Calu3 (cell line): ENCODE data around the gene VWA2. TPM values are rescaled to one million over a fixed set of nuclear protein-coding genes. Genes with fewer than 3 reads are reported as not detected.

ENCODE experiments used
- BruUV-seq: library from RNA; stranded (reverse); fragments of 400-500 nt; replicated peaks from 2 replicates; lab custom pipeline; 2021; lab: Mats Ljungman, UMichigan
- CTCF ChIA-PET: fragments of 300-600 bp; sonication (Branson Sonifier 250); formaldehyde crosslinking; loops from one replicate; lab custom pipeline; 2022; ENCODE audit warnings: antibody characterized with exemption; lab: Charles Lee
- DNase-seq: peaks from one replicate; pipeline ENCODE4 v3.0.0; 2022
- H3K27ac Mint-ChIP-seq: one replicate; pipeline ENCODE4 v1.8.0; 2022; ENCODE audit warnings: mixed read lengths; ENCODE audit not compliant: unreplicated experiment
- H3K27me3 Mint-ChIP-seq: one replicate; pipeline ENCODE4 v1.8.0; 2022; ENCODE audit warnings: mixed read lengths; ENCODE audit not compliant: unreplicated experiment
- H3K36me3 Mint-ChIP-seq: one replicate; pipeline ENCODE4 v1.8.0; 2022; ENCODE audit warnings: mild to moderate bottlenecking, moderate library complexity, mixed read lengths; ENCODE audit not compliant: insufficient read depth, unreplicated experiment
- H3K4me1 Mint-ChIP-seq: one replicate; pipeline ENCODE4 v1.8.0; 2022; ENCODE audit warnings: mild to moderate bottlenecking, low read depth, mixed read lengths; ENCODE audit not compliant: unreplicated experiment
- H3K4me3 Mint-ChIP-seq: one replicate; pipeline ENCODE4 v1.8.0; 2022; ENCODE audit warnings: mild to moderate bottlenecking, low read depth, moderate library complexity, mixed read lengths; ENCODE audit not compliant: unreplicated experiment
- H3K9me3 Mint-ChIP-seq: one replicate; pipeline ENCODE4 v1.8.0; 2022; ENCODE audit warnings: low read depth, mixed read lengths; ENCODE audit not compliant: unreplicated experiment
- intact Hi-C: fragments of 100-400 bp; cut with micrococcal nuclease; formaldehyde crosslinking; loops from one replicate; pipeline ENCODE4 v1.10.0; 2022; ENCODE audit not compliant: unreplicated experiment
- total RNA-seq: library from RNA; stranded (reverse); gene quantifications from 2 replicates; pipeline ENCODE4 v1.2.3, GENCODE V29; 2022
- TF ChIP-seq, protein P1 (sequence below): fragments of 200-600 bp; IDR thresholded peaks from one replicate; pipeline ENCODE4 v1.8.0; 2022; ENCODE audit warnings: antibody characterized with exemption; ENCODE audit not compliant: unreplicated experiment

The VWA2 gene
- total RNA-seq, 1 experiment from 2014 or later = 4.2 TPM

- Mint-ChIP-seq H3K27ac (no peak overlapping the region), H3K27me3 (no peaks in the 10 kb centered on the region), H3K4me3 (no peak overlapping the region), H3K4me1 (no peaks in the 10 kb centered on the region), H3K36me3 (no peaks in the 10 kb centered on the region), H3K9me3 (no peaks in the 10 kb centered on the region)
- TF ChIP-seq, protein P1, sequence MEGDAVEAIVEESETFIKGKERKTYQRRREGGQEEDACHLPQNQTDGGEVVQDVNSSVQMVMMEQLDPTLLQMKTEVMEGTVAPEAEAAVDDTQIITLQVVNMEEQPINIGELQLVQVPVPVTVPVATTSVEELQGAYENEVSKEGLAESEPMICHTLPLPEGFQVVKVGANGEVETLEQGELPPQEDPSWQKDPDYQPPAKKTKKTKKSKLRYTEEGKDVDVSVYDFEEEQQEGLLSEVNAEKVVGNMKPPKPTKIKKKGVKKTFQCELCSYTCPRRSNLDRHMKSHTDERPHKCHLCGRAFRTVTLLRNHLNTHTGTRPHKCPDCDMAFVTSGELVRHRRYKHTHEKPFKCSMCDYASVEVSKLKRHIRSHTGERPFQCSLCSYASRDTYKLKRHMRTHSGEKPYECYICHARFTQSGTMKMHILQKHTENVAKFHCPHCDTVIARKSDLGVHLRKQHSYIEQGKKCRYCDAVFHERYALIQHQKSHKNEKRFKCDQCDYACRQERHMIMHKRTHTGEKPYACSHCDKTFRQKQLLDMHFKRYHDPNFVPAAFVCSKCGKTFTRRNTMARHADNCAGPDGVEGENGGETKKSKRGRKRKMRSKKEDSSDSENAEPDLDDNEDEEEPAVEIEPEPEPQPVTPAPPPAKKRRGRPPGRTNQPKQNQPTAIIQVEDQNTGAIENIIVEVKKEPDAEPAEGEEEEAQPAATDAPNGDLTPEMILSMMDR = no peak
- intact Hi-C loops = loop anchor here (5.0 to 10.0 kb wide), 3 partner anchors 120 to 825 kb away; no protein-coding TSS in a partner anchor
- CTCF ChIA-PET = no interaction called here
- no peak for DNase-seq
- BruUV-seq = no TSS peak
Measured at GRCh38 chr10:114301951-114302710, 63.1 kb downstream of the VWA2 start.

DNA sequence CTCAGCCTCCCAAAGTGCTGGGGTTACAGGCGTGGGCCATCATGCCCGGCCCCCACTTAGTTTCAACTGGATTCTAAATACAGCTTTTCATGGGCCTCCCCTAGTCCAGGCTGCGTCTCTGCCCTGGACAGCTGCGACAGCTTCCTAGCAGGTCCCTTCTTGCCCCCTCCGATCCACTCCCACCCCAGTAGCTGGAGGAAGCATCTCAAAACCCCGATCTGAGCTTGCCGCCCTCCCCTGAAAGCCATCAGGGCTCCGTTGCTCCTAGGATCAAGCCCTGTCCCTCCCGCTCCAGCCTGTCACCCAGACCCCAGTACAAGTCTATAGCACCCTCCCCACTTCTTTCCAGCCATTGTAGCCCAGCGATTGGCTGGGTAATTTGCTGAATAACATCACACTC lies 64.5 kb downstream of the VWA2 start:
- Mint-ChIP-seq H3K36me3 (no peaks in the 10 kb centered on the region), H3K4me1 (no peaks in the 10 kb centered on the region), H3K4me3 (peak overlapping the region; percentile 51), H3K9me3 (no peaks in the 10 kb centered on the region), H3K27ac (no peak overlapping the region), H3K27me3 (no peaks in the 10 kb centered on the region)
- CTCF ChIA-PET = interaction anchor here (0.6 to 2.0 kb wide), 10 partner anchors 18 to 245 kb away, joined by 3 to 15 read pairs (median 9); no protein-coding TSS in a partner anchor
- TF ChIP-seq, protein P1 = no peak
- no TSS peak for BruUV-seq
- DNase-seq = no peak
- intact Hi-C loops = loop anchor here (5.0 to 10.0 kb wide), 3 partner anchors 119 to 824 kb away; no protein-coding TSS in a partner anchor

- intact Hi-C loops = loop anchor here (1.0 to 10.0 kb wide), 4 partner anchors 118 to 823 kb away; no protein-coding TSS in a partner anchor
- Mint-ChIP-seq H3K36me3 (no peaks in the 10 kb centered on the region), H3K4me1 (no peaks in the 10 kb centered on the region), H3K27ac (no peak overlapping the region), H3K9me3 (no peaks in the 10 kb centered on the region), H3K27me3 (no peaks in the 10 kb centered on the region), H3K4me3 (peak overlapping the region; percentile 51)
- TF ChIP-seq, protein P1 = peak; percentile 45
- DNase-seq = peak; percentile 74
- no TSS peak for BruUV-seq
- CTCF ChIA-PET = interaction anchor here (0.6 to 2.0 kb wide), 11 partner anchors 17 to 245 kb away, joined by 3 to 15 read pairs (median 7); no protein-coding TSS in a partner anchor
Measured at GRCh38 chr10:114304017-114304570, 65.0 kb downstream of the VWA2 start.

GRCh38 chr10:114304571-114305421 lies 65.7 kb downstream of the VWA2 start:
- Mint-ChIP-seq H3K4me3 (peak overlapping the region; percentile 51), H3K9me3 (no peaks in the 10 kb centered on the region), H3K27ac (no peak overlapping the region), H3K27me3 (no peaks in the 10 kb centered on the region), H3K4me1 (no peaks in the 10 kb centered on the region), H3K36me3 (no peaks in the 10 kb centered on the region)
- intact Hi-C loops = loop anchor here (1.0 to 10.0 kb wide), 4 partner anchors 118 to 823 kb away; no protein-coding TSS in a partner anchor
- DNase-seq = peak; percentile 58
- TF ChIP-seq, protein P1 = no peak
- CTCF ChIA-PET = interaction anchor here (0.8 to 2.0 kb wide), 9 partner anchors 16 to 244 kb away, joined by 3 to 15 read pairs (median 11); no protein-coding TSS in a partner anchor
- BruUV-seq = no TSS peak
